Endodermal cell (in vitro differentiated cells): ENCODE measurements around the gene GARIN5A. TPM values are rescaled to one million over a fixed set of nuclear protein-coding genes. Genes with fewer than 3 reads are reported as not detected.
A peak's percentile ranks its signal among the peaks of the same experiment; 100 is the strongest.

Experiments used
- DNase-seq: peaks from one replicate; pipeline ENCODE4 v3.0.0-alpha.2; 2017
- H3K27ac ChIP-seq: 2 replicates; pipeline ENCODE4 v1.5.1; 2013; ENCODE audit warnings: mild to moderate bottlenecking, low read depth, low read length, moderate library complexity
- H3K27me3 ChIP-seq: 2 replicates; pipeline ENCODE4 v1.6.1; 2013; ENCODE audit warnings: mild to moderate bottlenecking, low read length, moderate library complexity; ENCODE audit not compliant: insufficient read depth, control insufficient read depth, poor library complexity, severe bottlenecking
- H3K36me3 ChIP-seq: 2 replicates; pipeline ENCODE4 v1.7.0; 2013; ENCODE audit warnings: mild to moderate bottlenecking, low read length, moderate library complexity; ENCODE audit not compliant: control insufficient read depth, insufficient read depth
- H3K4me1 ChIP-seq: one replicate; pipeline ENCODE4 v1.7.0; 2013; ENCODE audit warnings: low read length; ENCODE audit not compliant: control insufficient read depth, insufficient read depth
- H3K4me3 ChIP-seq: 2 replicates; pipeline ENCODE4 v1.5.1; 2013; ENCODE audit warnings: mild to moderate bottlenecking, low read length, moderate library complexity
- H3K9ac ChIP-seq: 2 replicates; pipeline ENCODE4 v1.6.1; 2013; ENCODE audit warnings: mild to moderate bottlenecking, low read length, moderate library complexity; ENCODE audit not compliant: poor library complexity, severe bottlenecking; ENCODE audit errors: extremely low read depth
- H3K9me3 ChIP-seq: 2 replicates; pipeline ENCODE4 v1.6.1; 2013; ENCODE audit warnings: mild to moderate bottlenecking, low read length, moderate library complexity; ENCODE audit not compliant: control insufficient read depth
- H3K27ac Mint-ChIP-seq: 2 replicates; pipeline ENCODE4 v1.8.0; 2020; ENCODE audit warnings: mixed read lengths
- H3K27me3 Mint-ChIP-seq: 2 replicates; pipeline ENCODE4 v1.8.0; 2021; ENCODE audit warnings: mild to moderate bottlenecking, mixed read lengths; ENCODE audit not compliant: insufficient read depth
- H3K36me3 Mint-ChIP-seq: 2 replicates; pipeline ENCODE4 v1.8.0; 2020; ENCODE audit warnings: low read depth, mixed read lengths
- H3K4me1 Mint-ChIP-seq: 2 replicates; pipeline ENCODE4 v1.8.0; 2020; ENCODE audit warnings: mixed read lengths
- H3K4me3 Mint-ChIP-seq: 2 replicates; pipeline ENCODE4 v1.8.0; 2020; ENCODE audit warnings: mild to moderate bottlenecking, moderate library complexity, mixed read lengths
- H3K9me3 Mint-ChIP-seq: 2 replicates; pipeline ENCODE4 v1.8.0; 2020; ENCODE audit warnings: mild to moderate bottlenecking, mixed read lengths
- WGBS, 2 experiments: methylation state at CpG; one replicate each; pipeline versions ENCODE4 v1.1.5 to v1.1.7; 2013; ENCODE audit warnings: missing lambda C conversion rate in 2 of 2, mixed read lengths in 1 of 2; ENCODE audit not compliant: insufficient coverage in 1 of 2, insufficient read length in 1 of 2; 5-methylcytosine and 5-hydroxymethylcytosine counted together
- total RNA-seq, 2 donors: library from RNA; stranded (reverse); fragmentation: NEBNext Ultra II Directional in 1 of 2; extraction: Animal tissue kit (Norgen Biotek cat#: 25700) in 1 of 2; gene quantifications; 2 replicates in 1 of 2; 3 replicates in 1 of 2; pipeline ENCODE4 v1.2.1, GENCODE V29; 2021
- TF ChIP-seq, protein P1 (sequence below): fragments of 200-600 bp; sonication (generic); conservative IDR thresholded peaks from 2 replicates; pipeline ENCODE4 v1.5.0; 2021; ENCODE audit warnings: antibody characterized with exemption, mild to moderate bottlenecking

GARIN5A gene
- total RNA-seq, 2 donors from 2014 or later: 8.3 to 9.5 TPM

DNA sequence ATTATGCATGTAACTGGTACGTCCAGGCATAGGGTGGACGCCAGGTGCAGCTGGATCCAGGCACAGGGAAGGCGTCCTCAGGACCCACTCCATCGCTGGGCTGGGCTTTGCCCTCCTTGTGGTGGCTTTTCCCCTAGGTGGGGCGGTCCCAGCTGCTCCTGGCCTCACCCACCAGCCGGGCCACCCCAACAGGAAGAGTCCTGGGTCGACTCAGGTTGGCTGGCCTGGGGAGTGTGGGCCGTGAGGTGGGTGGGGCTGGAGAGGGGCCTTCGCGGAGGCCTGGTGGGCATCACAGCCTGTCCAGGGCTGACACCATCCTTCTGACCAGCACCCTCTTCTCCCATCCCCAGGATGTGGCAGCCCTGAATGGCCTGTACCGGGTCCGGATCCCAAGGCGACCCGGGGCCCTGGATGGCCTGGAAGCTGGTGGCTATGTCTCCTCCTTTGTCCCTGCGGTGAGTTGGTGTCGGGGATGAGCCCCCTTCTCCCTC is 3.2 kb upstream of the GARIN5A start:
- no peak overlapping the region for H3K27ac Mint-ChIP-seq
- peaks cover 16% of the 10 kb centered on the region for H3K9me3 ChIP-seq
- no peak overlapping the region for H3K4me3 Mint-ChIP-seq
- no peak for DNase-seq
- peaks cover 27% of the 10 kb centered on the region for H3K36me3 ChIP-seq
- TF ChIP-seq, protein P1, sequence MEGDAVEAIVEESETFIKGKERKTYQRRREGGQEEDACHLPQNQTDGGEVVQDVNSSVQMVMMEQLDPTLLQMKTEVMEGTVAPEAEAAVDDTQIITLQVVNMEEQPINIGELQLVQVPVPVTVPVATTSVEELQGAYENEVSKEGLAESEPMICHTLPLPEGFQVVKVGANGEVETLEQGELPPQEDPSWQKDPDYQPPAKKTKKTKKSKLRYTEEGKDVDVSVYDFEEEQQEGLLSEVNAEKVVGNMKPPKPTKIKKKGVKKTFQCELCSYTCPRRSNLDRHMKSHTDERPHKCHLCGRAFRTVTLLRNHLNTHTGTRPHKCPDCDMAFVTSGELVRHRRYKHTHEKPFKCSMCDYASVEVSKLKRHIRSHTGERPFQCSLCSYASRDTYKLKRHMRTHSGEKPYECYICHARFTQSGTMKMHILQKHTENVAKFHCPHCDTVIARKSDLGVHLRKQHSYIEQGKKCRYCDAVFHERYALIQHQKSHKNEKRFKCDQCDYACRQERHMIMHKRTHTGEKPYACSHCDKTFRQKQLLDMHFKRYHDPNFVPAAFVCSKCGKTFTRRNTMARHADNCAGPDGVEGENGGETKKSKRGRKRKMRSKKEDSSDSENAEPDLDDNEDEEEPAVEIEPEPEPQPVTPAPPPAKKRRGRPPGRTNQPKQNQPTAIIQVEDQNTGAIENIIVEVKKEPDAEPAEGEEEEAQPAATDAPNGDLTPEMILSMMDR: no peak
- 93 to 95% methylated on average over 7 to 16 of the region's 16 CpGs for whole genome bisulfite sequencing, 2 experiments
- peaks cover 59% of the 10 kb centered on the region for H3K36me3 Mint-ChIP-seq
- H3K4me1 ChIP-seq: no peaks in the 10 kb centered on the region
- H3K9ac ChIP-seq: no peak overlapping the region
- H3K27me3 ChIP-seq: no peaks in the 10 kb centered on the region
- no peaks in the 10 kb centered on the region for H3K27me3 Mint-ChIP-seq
- peaks cover 28% of the 10 kb centered on the region for H3K9me3 Mint-ChIP-seq
- H3K4me1 Mint-ChIP-seq: peaks cover 3% of the 10 kb centered on the region
- no peak overlapping the region for H3K4me3 ChIP-seq
- H3K27ac ChIP-seq: no peak overlapping the region

DNA sequence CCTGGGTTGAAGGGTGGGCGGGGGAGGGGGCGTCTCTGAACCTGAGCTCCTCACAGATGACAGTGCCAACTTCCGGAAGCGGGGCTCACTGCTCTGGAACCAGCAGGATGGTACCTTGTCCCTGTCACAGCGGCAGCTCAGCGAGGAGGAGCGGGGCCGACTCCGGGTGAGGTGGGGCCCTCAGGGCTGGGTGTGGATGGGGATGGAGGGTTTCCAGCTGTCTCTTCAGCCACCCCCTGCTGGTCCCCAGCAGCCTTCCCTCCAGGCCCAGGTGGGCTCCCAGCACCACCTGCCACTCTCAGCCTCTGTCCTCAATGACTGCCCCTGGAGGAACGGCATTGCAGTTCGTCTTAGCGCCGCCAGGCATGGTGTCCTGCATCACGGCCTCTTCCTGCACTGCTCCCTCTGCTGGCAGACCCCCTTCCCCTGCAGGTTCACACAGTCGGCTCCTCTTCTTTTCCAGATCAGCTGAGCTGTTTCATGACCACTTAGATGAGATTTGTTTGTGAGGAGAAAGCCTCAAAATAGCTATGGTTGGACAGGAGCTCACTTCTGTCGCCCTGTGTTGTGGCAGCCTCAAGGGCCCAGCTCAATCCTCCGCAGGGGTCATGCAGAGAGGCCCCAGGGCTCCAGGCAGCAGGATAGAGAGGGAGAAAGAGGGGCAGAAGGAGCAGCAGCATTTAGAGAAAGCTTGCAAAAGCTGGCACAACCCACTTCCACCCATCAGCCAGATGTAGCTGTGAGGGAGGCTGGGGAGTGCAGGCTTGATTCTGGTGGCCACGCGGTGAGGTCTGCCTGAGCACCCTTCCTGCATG is 2.5 kb upstream of the GARIN5A start:
- Mint-ChIP-seq H3K27ac (peak overlapping the region; percentile 58), H3K4me3 (peak overlapping the region; percentile 17), H3K36me3 (peaks cover 52% of the 10 kb centered on the region), H3K9me3 (peaks cover 26% of the 10 kb centered on the region), H3K4me1 (peaks cover 3% of the 10 kb centered on the region), H3K27me3 (no peaks in the 10 kb centered on the region)
- Histone ChIP-seq H3K9ac (no peak overlapping the region), H3K9me3 (peaks cover 16% of the 10 kb centered on the region), H3K27ac (no peak overlapping the region), H3K4me1 (no peaks in the 10 kb centered on the region), H3K4me3 (no peak overlapping the region), H3K27me3 (no peaks in the 10 kb centered on the region), H3K36me3 (peaks cover 27% of the 10 kb centered on the region)
- TF ChIP-seq, protein P1: peak; percentile 77
- 88 to 95% methylated on average over 8 to 19 of the region's 19 CpGs for WGBS, 2 experiments
- peak; percentile 86 for DNase-seq

DNA sequence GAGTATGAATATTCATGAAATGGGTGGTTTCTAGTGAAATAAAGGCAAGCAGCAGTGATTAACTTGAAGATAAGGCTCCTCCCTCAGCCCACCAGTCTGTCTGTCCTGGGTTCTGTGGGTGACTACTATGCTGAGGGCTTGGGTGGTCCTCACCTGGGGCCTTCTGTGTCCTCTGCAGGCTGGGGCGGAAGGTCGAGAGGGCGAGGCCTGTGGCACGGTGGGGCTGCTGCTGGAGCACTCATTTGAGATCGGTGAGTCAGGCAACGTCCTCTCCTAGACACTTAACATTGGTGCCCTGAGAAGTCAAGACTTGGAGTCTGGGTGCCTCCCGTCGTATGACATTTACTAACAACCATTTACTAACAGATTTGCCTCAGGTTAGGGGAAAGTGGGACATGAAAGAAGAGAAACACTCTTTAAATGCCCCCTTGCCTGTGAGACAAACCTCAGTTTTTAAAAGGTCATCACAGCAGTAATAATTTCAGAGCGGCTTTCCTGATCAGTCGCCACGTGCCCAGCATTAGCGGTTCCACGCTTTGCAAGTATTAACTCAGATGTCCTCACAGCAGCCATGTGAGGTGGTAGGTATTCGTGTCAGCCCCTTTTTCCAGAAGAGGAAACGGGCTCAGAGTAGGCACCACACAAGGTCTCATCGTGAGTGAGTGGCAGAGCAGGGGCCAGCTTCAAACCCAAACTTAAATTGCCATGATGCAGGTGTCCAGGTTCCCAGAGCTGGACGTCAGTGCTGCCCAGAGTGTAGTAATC is 1.3 kb upstream of the GARIN5A start:
- DNase-seq: no peak
- Histone ChIP-seq H3K36me3 (peaks cover 22% of the 10 kb centered on the region), H3K27me3 (no peaks in the 10 kb centered on the region), H3K27ac (no peak overlapping the region), H3K4me1 (no peaks in the 10 kb centered on the region), H3K9me3 (peaks cover 16% of the 10 kb centered on the region), H3K9ac (no peak overlapping the region), H3K4me3 (no peak overlapping the region)
- peaks cover 26% of the 10 kb centered on the region for H3K9me3 Mint-ChIP-seq
- TF ChIP-seq, protein P1: no peak
- peaks cover 5% of the 10 kb centered on the region for H3K27me3 Mint-ChIP-seq
- peaks cover 3% of the 10 kb centered on the region for H3K4me1 Mint-ChIP-seq
- H3K36me3 Mint-ChIP-seq: peaks cover 46% of the 10 kb centered on the region
- peak overlapping the region; percentile 98 for H3K4me3 Mint-ChIP-seq
- WGBS, 2 experiments: 92 to 94% methylated on average over 14 to 17 of the region's 17 CpGs
- no peak overlapping the region for H3K27ac Mint-ChIP-seq
